Measurements from ENCODE around the gene GET3. TPM values are rescaled to one million over a fixed set of nuclear protein-coding genes. Genes with fewer than 3 reads are reported as not detected.
A peak's percentile ranks its signal among the peaks of the same experiment; 100 is the strongest.

The GET3 gene
- total and polyA plus RNA-seq, 5 donors from 2014 or later, result 37.9 to 91.2 (median 72.7) TPM

- no peaks in the 10 kb centered on the region for H3K9me3 Mint-ChIP-seq
- H3K27me3 Mint-ChIP-seq, result no peaks in the 10 kb centered on the region
- H3K27ac Mint-ChIP-seq, result no peak overlapping the region
- H3K36me3 Mint-ChIP-seq, result no peaks in the 10 kb centered on the region
- Histone ChIP-seq H3K36me3 (ENCODE audit: control insufficient read depth, insufficient read depth, low read length) (no peaks in the 10 kb centered on the region), H3K27ac (ENCODE audit: insufficient read depth, low read length, poor library complexity, severe bottlenecking) (peak overlapping the region; percentile 100), H3K4me1 (ENCODE audit: control insufficient read depth, insufficient read depth, low read length, poor library complexity, severe bottlenecking) (peaks cover 67% of the 10 kb centered on the region), H3K9me3 (ENCODE audit: control insufficient read depth in 2 of 2, low read length in 2 of 2) (no peaks in the 10 kb centered on the region), H3K27me3 (ENCODE audit: control insufficient read depth, insufficient read depth, low read length) (no peaks in the 10 kb centered on the region), H3K4me3 (ENCODE audit: low read depth, low read length) (peak overlapping the region; percentile 29)
- DNase-seq (peak in 2 of 3 donors; percentile 27 to 59), ATAC-seq (ENCODE audit: low read depth in 2 of 2) (peak; percentile 5 to 14)
- H3K4me1 Mint-ChIP-seq, result peaks cover 0 to 35% (median 19%) of the 10 kb centered on the region in 4 donors
- H3K4me3 Mint-ChIP-seq, result no peak overlapping the region
Measured at GRCh38 chr19:12784394-12784870, 47.1 kb downstream of the GET3 start.

- no peaks in the 10 kb centered on the region for H3K36me3 ChIP-seq (ENCODE audit: control insufficient read depth, insufficient read depth, low read length)
- H3K4me3 ChIP-seq (ENCODE audit: low read depth, low read length), result peak overlapping the region; percentile 29
- ATAC-seq (ENCODE audit: low read depth in 2 of 2) (no peak), DNase-seq (peak in 2 of 3 donors; percentile 25 to 54)
- Mint-ChIP-seq H3K4me3 (no peak overlapping the region), H3K27ac (no peak overlapping the region), H3K9me3 (no peaks in the 10 kb centered on the region), H3K36me3 (no peaks in the 10 kb centered on the region), H3K27me3 (no peaks in the 10 kb centered on the region), H3K4me1 (peaks cover 0 to 29% (median 16%) of the 10 kb centered on the region in 4 donors)
- no peaks in the 10 kb centered on the region for H3K9me3 ChIP-seq (ENCODE audit: control insufficient read depth in 2 of 2, low read length in 2 of 2)
- H3K27ac ChIP-seq (ENCODE audit: insufficient read depth, low read length, poor library complexity, severe bottlenecking), result peak overlapping the region; percentile 100
- peaks cover 70% of the 10 kb centered on the region for H3K4me1 ChIP-seq (ENCODE audit: control insufficient read depth, insufficient read depth, low read length, poor library complexity, severe bottlenecking)
- H3K27me3 ChIP-seq (ENCODE audit: control insufficient read depth, insufficient read depth, low read length), result no peaks in the 10 kb centered on the region
Measured at GRCh38 chr19:12784871-12785430, 47.7 kb downstream of the GET3 start.

GRCh38 chr19:12785431-12786031, 48.2 kb downstream of the GET3 start:
- peaks cover 76% of the 10 kb centered on the region for H3K4me1 ChIP-seq (ENCODE audit: control insufficient read depth, insufficient read depth, low read length, poor library complexity, severe bottlenecking)
- Mint-ChIP-seq H3K4me3 (no peak overlapping the region), H3K4me1 (peaks cover 0 to 32% (median 16%) of the 10 kb centered on the region in 4 donors), H3K27me3 (peaks cover 4% of the 10 kb centered on the region), H3K9me3 (no peaks in the 10 kb centered on the region), H3K27ac (no peak overlapping the region), H3K36me3 (no peaks in the 10 kb centered on the region)
- H3K9me3 ChIP-seq (ENCODE audit: control insufficient read depth in 2 of 2, low read length in 2 of 2), result no peaks in the 10 kb centered on the region
- H3K4me3 ChIP-seq (ENCODE audit: low read depth, low read length), result peak overlapping the region; percentile 29
- DNase-seq (peak in 1 of 3 donors; percentile 42), ATAC-seq (ENCODE audit: low read depth in 2 of 2) (no peak)
- no peaks in the 10 kb centered on the region for H3K36me3 ChIP-seq (ENCODE audit: control insufficient read depth, insufficient read depth, low read length)
- no peaks in the 10 kb centered on the region for H3K27me3 ChIP-seq (ENCODE audit: control insufficient read depth, insufficient read depth, low read length)
- H3K27ac ChIP-seq (ENCODE audit: insufficient read depth, low read length, poor library complexity, severe bottlenecking), result peak overlapping the region; percentile 100

GRCh38 chr19:12786141-12786870, 49.0 kb downstream of the GET3 start:
- peaks cover 0 to 2% (median 0%) of the 10 kb centered on the region in 7 donors for H3K9me3 Mint-ChIP-seq
- H3K27me3 Mint-ChIP-seq, result peaks cover 8% of the 10 kb centered on the region
- Histone ChIP-seq H3K9me3 (ENCODE audit: control insufficient read depth in 2 of 2, low read length in 2 of 2) (no peaks in the 10 kb centered on the region), H3K27ac (ENCODE audit: insufficient read depth, low read length, poor library complexity, severe bottlenecking) (peak overlapping the region; percentile 100), H3K4me1 (ENCODE audit: control insufficient read depth, insufficient read depth, low read length, poor library complexity, severe bottlenecking) (peaks cover 80% of the 10 kb centered on the region), H3K4me3 (ENCODE audit: low read depth, low read length) (no peak overlapping the region), H3K36me3 (ENCODE audit: control insufficient read depth, insufficient read depth, low read length) (no peaks in the 10 kb centered on the region), H3K27me3 (ENCODE audit: control insufficient read depth, insufficient read depth, low read length) (no peaks in the 10 kb centered on the region)
- peak in 1 of 3 donors; percentile 36 for DNase-seq
- no peak overlapping the region for H3K4me3 Mint-ChIP-seq
- no peak for ATAC-seq (ENCODE audit: low read depth in 2 of 2)
- peaks cover 0 to 37% (median 19%) of the 10 kb centered on the region in 4 donors for H3K4me1 Mint-ChIP-seq
- peak overlapping the region in 2 of 3 donors; percentile 72 to 90 for H3K27ac Mint-ChIP-seq
- H3K36me3 Mint-ChIP-seq, result no peaks in the 10 kb centered on the region

GRCh38 chr19:12786952-12787351, 49.7 kb downstream of the GET3 start:
- ATAC-seq (ENCODE audit: low read depth in 2 of 2) (no peak), DNase-seq (no peak)
- Histone ChIP-seq H3K27ac (ENCODE audit: insufficient read depth, low read length, poor library complexity, severe bottlenecking) (peak overlapping the region; percentile 100), H3K27me3 (ENCODE audit: control insufficient read depth, insufficient read depth, low read length) (no peaks in the 10 kb centered on the region), H3K4me1 (ENCODE audit: control insufficient read depth, insufficient read depth, low read length, poor library complexity, severe bottlenecking) (peaks cover 73% of the 10 kb centered on the region), H3K4me3 (ENCODE audit: low read depth, low read length) (no peak overlapping the region), H3K36me3 (ENCODE audit: control insufficient read depth, insufficient read depth, low read length) (no peaks in the 10 kb centered on the region), H3K9me3 (ENCODE audit: control insufficient read depth in 2 of 2, low read length in 2 of 2) (no peaks in the 10 kb centered on the region)
- Mint-ChIP-seq H3K4me3 (no peak overlapping the region), H3K9me3 (peaks cover 0 to 3% (median 0%) of the 10 kb centered on the region in 7 donors), H3K36me3 (no peaks in the 10 kb centered on the region), H3K27ac (peak overlapping the region; percentile 72 to 93 (median 90)), H3K4me1 (peaks cover 0 to 30% (median 16%) of the 10 kb centered on the region in 4 donors), H3K27me3 (peaks cover 14% of the 10 kb centered on the region)

- Histone ChIP-seq H3K27me3 (ENCODE audit: control insufficient read depth, insufficient read depth, low read length) (no peaks in the 10 kb centered on the region), H3K27ac (ENCODE audit: insufficient read depth, low read length, poor library complexity, severe bottlenecking) (peak overlapping the region; percentile 41), H3K4me1 (ENCODE audit: control insufficient read depth, insufficient read depth, low read length, poor library complexity, severe bottlenecking) (peaks cover 68% of the 10 kb centered on the region), H3K4me3 (ENCODE audit: low read depth, low read length) (no peak overlapping the region), H3K36me3 (ENCODE audit: control insufficient read depth, insufficient read depth, low read length) (no peaks in the 10 kb centered on the region), H3K9me3 (ENCODE audit: control insufficient read depth in 2 of 2, low read length in 2 of 2) (no peaks in the 10 kb centered on the region)
- Mint-ChIP-seq H3K36me3 (no peaks in the 10 kb centered on the region), H3K27ac (peak overlapping the region in 2 of 3 donors; percentile 90 to 93), H3K4me1 (peaks cover 0 to 26% (median 14%) of the 10 kb centered on the region in 4 donors), H3K9me3 (peaks cover 0 to 3% (median 0%) of the 10 kb centered on the region in 7 donors), H3K27me3 (peaks cover 15% of the 10 kb centered on the region), H3K4me3 (no peak overlapping the region)
- DNase-seq (no peak), ATAC-seq (ENCODE audit: low read depth in 2 of 2) (no peak)
Measured at GRCh38 chr19:12787458-12787857, 50.2 kb downstream of the GET3 start.

GRCh38 chr19:12788042-12788681, 50.9 kb downstream of the GET3 start:
- Mint-ChIP-seq H3K27ac (peak overlapping the region; percentile 93 to 95 (median 94)), H3K4me3 (peak overlapping the region in 3 of 4 donors; percentile 82 to 84 (median 82))

More at GRCh38 chr19:12788042-12788681, 50.9 kb downstream of the GET3 start:
- peaks cover 0 to 26% (median 15%) of the 10 kb centered on the region in 4 donors for H3K4me1 Mint-ChIP-seq
- no peak for DNase-seq
- no peak for ATAC-seq (ENCODE audit: low read depth in 2 of 2)
- H3K36me3 Mint-ChIP-seq, result no peaks in the 10 kb centered on the region
- no peak overlapping the region for H3K4me3 ChIP-seq (ENCODE audit: low read depth, low read length)
- peaks cover 64% of the 10 kb centered on the region for H3K4me1 ChIP-seq (ENCODE audit: control insufficient read depth, insufficient read depth, low read length, poor library complexity, severe bottlenecking)
- H3K27ac ChIP-seq (ENCODE audit: insufficient read depth, low read length, poor library complexity, severe bottlenecking), result peak overlapping the region; percentile 100
- H3K9me3 Mint-ChIP-seq, result peaks cover 0 to 9% (median 0%) of the 10 kb centered on the region in 7 donors
- no peaks in the 10 kb centered on the region for H3K9me3 ChIP-seq (ENCODE audit: control insufficient read depth in 2 of 2, low read length in 2 of 2)
- H3K27me3 Mint-ChIP-seq, result peaks cover 18% of the 10 kb centered on the region
- H3K36me3 ChIP-seq (ENCODE audit: control insufficient read depth, insufficient read depth, low read length), result no peaks in the 10 kb centered on the region
- no peaks in the 10 kb centered on the region for H3K27me3 ChIP-seq (ENCODE audit: control insufficient read depth, insufficient read depth, low read length)

All from CD4-positive, CD25-positive, alpha-beta regulatory T cell (primary cell).